Fibroblast of lung (primary cell): ENCODE measurements around the gene PLAC8L1. TPM values are rescaled to one million over a fixed set of nuclear protein-coding genes. Genes with fewer than 3 reads are reported as not detected.

ENCODE experiments used
- DNase-seq, 2 donors: peaks; one replicate each; pipeline versions ENCODE4 v3.0.0 to v3.0.0-alpha.2; 2010; ENCODE audit warnings: low read depth in 2 of 2
- H2AFZ ChIP-seq: 2 replicates; pipeline ENCODE4 v1.5.1; 2012; ENCODE audit warnings: low read length, control low read depth, inconsistent platforms
- H3K27ac ChIP-seq: 2 replicates; pipeline ENCODE4 v1.5.1; 2011; ENCODE audit warnings: low read length, control low read depth; ENCODE audit not compliant: insufficient read depth
- H3K27me3 ChIP-seq: 2 replicates; pipeline ENCODE4 v1.5.1; 2011; ENCODE audit warnings: mild to moderate bottlenecking, low read length; ENCODE audit not compliant: control insufficient read depth, insufficient read depth
- H3K36me3 ChIP-seq: 2 replicates; pipeline ENCODE4 v1.5.1; 2011; ENCODE audit warnings: low read length; ENCODE audit not compliant: control insufficient read depth, insufficient read depth
- H3K4me1 ChIP-seq: 2 replicates; pipeline ENCODE4 v1.5.1; 2011; ENCODE audit warnings: low read length; ENCODE audit not compliant: control insufficient read depth, insufficient read depth; ENCODE audit errors: extremely low read depth
- H3K4me2 ChIP-seq: 2 replicates; pipeline ENCODE4 v1.5.1; 2011; ENCODE audit warnings: low read length, control low read depth; ENCODE audit not compliant: insufficient read depth; ENCODE audit errors: extremely low read depth
- H3K4me3 ChIP-seq, 4 experiments: fragments of 200-600 bp in 1 of 4; sonication (generic) in 1 of 4; replicated peaks in 1 of 4; 2 replicates each; pipeline ENCODE4 v1.5.1; 2011 to 2016; ENCODE audit warnings: low read length in 4 of 4, low read depth in 3 of 4, mild to moderate bottlenecking in 3 of 4, control low read depth in 2 of 4, inconsistent platforms in 1 of 4, mixed read lengths in 1 of 4; ENCODE audit not compliant: insufficient read depth in 1 of 4; ENCODE audit errors: control extremely low read depth in 1 of 4
- H3K79me2 ChIP-seq: 2 replicates; pipeline ENCODE4 v1.5.1; 2012; ENCODE audit warnings: mild to moderate bottlenecking, low read length, inconsistent platforms; ENCODE audit not compliant: control insufficient read depth, insufficient read depth
- H3K9ac ChIP-seq: 2 replicates; pipeline ENCODE4 v1.5.1; 2011; ENCODE audit warnings: mild to moderate bottlenecking, low read length, control low read depth; ENCODE audit not compliant: insufficient read depth
- H3K9me3 ChIP-seq: 2 replicates; pipeline ENCODE4 v1.5.1; 2012; ENCODE audit warnings: low read depth, low read length; ENCODE audit not compliant: control insufficient read depth, insufficient read depth
- H4K20me1 ChIP-seq: 2 replicates; pipeline ENCODE4 v1.5.1; 2011; ENCODE audit warnings: low read length; ENCODE audit not compliant: control insufficient read depth, insufficient read depth; ENCODE audit errors: extremely low read depth
- EZH2 ChIP-seq: IDR thresholded peaks from 2 replicates; pipeline ENCODE4 v1.5.1; 2012; ENCODE audit warnings: low read length, control low read depth, mild to moderate bottlenecking; ENCODE audit errors: missing control alignments
- polyA plus RNA-seq, 2 donors: library from polyadenylated mRNA; depleted of rRNA in 1 of 2; stranded (reverse) in 1 of 2; unstranded in 1 of 2; fragments of >200 nt; gene quantifications; 2 replicates each; pipeline ENCODE4 v1.2.1, GENCODE V29; 2011 to 2012; ENCODE audit warnings: missing spikeins in 1 of 2
- total RNA-seq: library from RNA; depleted of rRNA; stranded (reverse); fragments of >200 nt; gene quantifications from 2 replicates; pipeline ENCODE4 v1.2.1, GENCODE V29; 2014
- TF ChIP-seq, protein P1 (sequence below), 2 donors: IDR thresholded peaks in 1 of 2; conservative IDR thresholded peaks in 1 of 2; 1 replicate in 1 of 2; 2 replicates in 1 of 2; pipeline ENCODE4 v1.5.1; 2011 to 2012; ENCODE audit warnings: low read length in 2 of 2, control low read depth in 1 of 2, inconsistent platforms in 1 of 2, low read depth in 1 of 2, mild to moderate bottlenecking in 1 of 2

The PLAC8L1 gene
- total and polyA plus RNA-seq, 2 donors (not counting 1 experiment from before 2014, with no cell fraction given), result not detected

DNA sequence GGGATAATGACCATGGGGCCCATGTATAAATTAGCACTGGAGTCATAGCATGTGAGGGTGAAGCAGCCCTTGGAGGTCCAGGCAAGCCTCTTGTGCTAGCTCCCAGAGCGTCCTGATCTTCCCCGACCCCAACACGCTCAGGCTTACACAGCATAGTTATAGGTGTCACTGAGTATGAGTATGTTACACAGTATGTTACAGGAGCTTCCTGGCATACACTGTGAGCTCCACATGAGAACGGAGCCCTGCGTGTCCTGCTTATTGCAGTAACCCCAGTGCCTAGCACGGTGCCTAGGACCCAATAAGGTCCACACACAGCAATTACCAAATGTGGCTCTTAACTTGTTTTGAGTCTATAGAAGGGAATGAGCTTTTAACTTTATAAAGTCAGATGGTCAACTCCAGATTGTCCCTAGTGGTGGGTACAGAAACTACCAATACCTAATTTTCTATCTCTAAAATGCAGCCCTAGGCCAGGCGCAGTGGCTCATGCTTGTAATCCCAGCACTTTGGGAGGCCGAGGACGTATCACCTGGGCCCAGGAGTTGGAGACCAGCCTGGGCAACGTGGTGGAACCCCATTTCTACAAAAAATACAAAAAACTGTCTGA lies 64.1 kb downstream of the PLAC8L1 start:
- H3K4me1 ChIP-seq, result no peaks in the 10 kb centered on the region
- H3K27ac ChIP-seq, result no peak overlapping the region
- H3K27me3 ChIP-seq, result no peaks in the 10 kb centered on the region
- no peaks in the 10 kb centered on the region for H3K36me3 ChIP-seq
- TF ChIP-seq EZH2, result no peak
- TF ChIP-seq, protein P1, sequence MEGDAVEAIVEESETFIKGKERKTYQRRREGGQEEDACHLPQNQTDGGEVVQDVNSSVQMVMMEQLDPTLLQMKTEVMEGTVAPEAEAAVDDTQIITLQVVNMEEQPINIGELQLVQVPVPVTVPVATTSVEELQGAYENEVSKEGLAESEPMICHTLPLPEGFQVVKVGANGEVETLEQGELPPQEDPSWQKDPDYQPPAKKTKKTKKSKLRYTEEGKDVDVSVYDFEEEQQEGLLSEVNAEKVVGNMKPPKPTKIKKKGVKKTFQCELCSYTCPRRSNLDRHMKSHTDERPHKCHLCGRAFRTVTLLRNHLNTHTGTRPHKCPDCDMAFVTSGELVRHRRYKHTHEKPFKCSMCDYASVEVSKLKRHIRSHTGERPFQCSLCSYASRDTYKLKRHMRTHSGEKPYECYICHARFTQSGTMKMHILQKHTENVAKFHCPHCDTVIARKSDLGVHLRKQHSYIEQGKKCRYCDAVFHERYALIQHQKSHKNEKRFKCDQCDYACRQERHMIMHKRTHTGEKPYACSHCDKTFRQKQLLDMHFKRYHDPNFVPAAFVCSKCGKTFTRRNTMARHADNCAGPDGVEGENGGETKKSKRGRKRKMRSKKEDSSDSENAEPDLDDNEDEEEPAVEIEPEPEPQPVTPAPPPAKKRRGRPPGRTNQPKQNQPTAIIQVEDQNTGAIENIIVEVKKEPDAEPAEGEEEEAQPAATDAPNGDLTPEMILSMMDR (conservative IDR thresholded peaks at IDR 0.05 in 1 of 2, IDR thresholded peaks at IDR 0.05 in 1 of 2; ENCODE audit: low read depth in 1 of 2, low read length in 2 of 2), result peak in 1 of 2 donors; percentile 48
- H3K9ac ChIP-seq, result no peak overlapping the region
- H3K4me2 ChIP-seq, result no peak overlapping the region
- H2AFZ ChIP-seq, result no peak overlapping the region
- DNase-seq, result no peak
- no peak overlapping the region for H3K4me3 ChIP-seq
- H4K20me1 ChIP-seq, result no peaks in the 10 kb centered on the region
- no peaks in the 10 kb centered on the region for H3K79me2 ChIP-seq
- no peaks in the 10 kb centered on the region for H3K9me3 ChIP-seq

DNA sequence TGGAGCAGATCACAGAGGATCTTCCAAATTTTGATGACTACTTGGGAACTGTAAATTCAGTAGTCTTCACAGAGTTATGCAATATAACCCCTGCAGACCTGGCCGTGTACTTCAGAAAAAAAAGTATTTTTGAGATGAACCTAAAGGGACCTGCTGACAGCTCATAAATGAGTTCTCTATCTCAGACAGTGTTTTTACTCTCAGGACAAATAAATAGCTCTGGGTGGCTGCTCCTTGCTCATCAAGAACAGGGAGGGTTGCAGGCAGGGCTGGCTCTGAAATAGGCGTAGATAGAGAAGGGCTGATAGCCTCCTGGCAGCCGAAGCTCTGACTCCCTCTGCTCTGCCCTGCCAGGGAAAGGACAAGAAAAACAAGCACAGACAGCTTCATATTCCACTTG lies 64.8 kb downstream of the PLAC8L1 start:
- Histone ChIP-seq H3K27ac (no peak overlapping the region), H4K20me1 (no peaks in the 10 kb centered on the region), H2AFZ (no peak overlapping the region), H3K79me2 (no peaks in the 10 kb centered on the region), H3K27me3 (no peaks in the 10 kb centered on the region), H3K4me1 (no peaks in the 10 kb centered on the region), H3K4me3 (no peak overlapping the region), H3K9ac (no peak overlapping the region), H3K9me3 (no peaks in the 10 kb centered on the region), H3K36me3 (no peaks in the 10 kb centered on the region), H3K4me2 (no peak overlapping the region)
- TF ChIP-seq EZH2, result no peak
- TF ChIP-seq, protein P1 (conservative IDR thresholded peaks at IDR 0.05 in 1 of 2, IDR thresholded peaks at IDR 0.05 in 1 of 2; ENCODE audit: low read depth in 1 of 2, low read length in 2 of 2), result no peak
- no peak for DNase-seq

DNA sequence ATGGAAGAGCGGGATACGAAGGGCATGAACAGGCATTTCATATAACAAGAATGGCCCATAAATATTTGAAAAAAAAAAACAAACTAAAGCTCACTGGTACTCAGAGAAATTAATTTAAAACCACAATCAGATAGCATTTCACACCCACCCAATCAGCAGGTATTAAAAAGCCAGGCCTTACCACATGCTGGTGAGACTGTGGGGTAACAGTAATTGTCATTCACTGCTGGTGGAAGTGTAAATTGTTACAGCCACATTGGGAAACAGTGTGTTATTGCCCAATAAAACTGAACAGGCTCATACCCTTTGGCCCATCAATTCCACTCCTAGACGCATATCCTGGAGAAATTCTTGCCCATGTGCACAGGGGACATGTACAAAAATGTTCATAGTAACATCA lies 66.0 kb downstream of the PLAC8L1 start:
- no peak overlapping the region for H2AFZ ChIP-seq
- no peak overlapping the region for H3K27ac ChIP-seq
- H3K27me3 ChIP-seq, result no peaks in the 10 kb centered on the region
- no peaks in the 10 kb centered on the region for H3K79me2 ChIP-seq
- no peak overlapping the region for H3K9ac ChIP-seq
- H3K4me2 ChIP-seq, result no peak overlapping the region
- TF ChIP-seq, protein P1 (conservative IDR thresholded peaks at IDR 0.05 in 1 of 2, IDR thresholded peaks at IDR 0.05 in 1 of 2; ENCODE audit: low read depth in 1 of 2, low read length in 2 of 2), result no peak
- no peak for TF ChIP-seq EZH2
- H3K36me3 ChIP-seq, result no peaks in the 10 kb centered on the region
- no peak overlapping the region for H3K4me3 ChIP-seq
- no peaks in the 10 kb centered on the region for H3K4me1 ChIP-seq
- H3K9me3 ChIP-seq, result no peaks in the 10 kb centered on the region
- DNase-seq, result no peak
- H4K20me1 ChIP-seq, result no peaks in the 10 kb centered on the region
